ENCODE measurements around the gene STAMBP.
A peak's percentile ranks its signal among the peaks of the same experiment; 100 is the strongest.

Gene STAMBP

GRCh38 chr2:73836141-73836943 lies 7.6 kb downstream of the STAMBP start:
- H3K27ac ChIP-seq (ENCODE audit: low read depth in 2 of 2, low read length in 2 of 2): peak overlapping the region in 1 of 2 donors; percentile 39
- H3K9ac ChIP-seq (ENCODE audit: low read depth in 1 of 2, low read length in 2 of 2): no peak overlapping the region
- H3K36me3 ChIP-seq (ENCODE audit: control insufficient read depth in 2 of 2, insufficient read depth in 2 of 2, low read length in 2 of 2): peaks cover 18 to 30% of the 10 kb centered on the region in 2 donors
- peaks cover 0 to 7% of the 10 kb centered on the region in 2 donors for H3K4me1 ChIP-seq (ENCODE audit: control insufficient read depth in 2 of 2, insufficient read depth in 2 of 2, low read length in 2 of 2)
- H3K27me3 ChIP-seq (ENCODE audit: control insufficient read depth in 2 of 2, insufficient read depth in 2 of 2, low read length in 2 of 2): no peaks in the 10 kb centered on the region
- no peaks in the 10 kb centered on the region for H3K9me3 ChIP-seq (ENCODE audit: control insufficient read depth in 2 of 2, low read length in 2 of 2)
- no peak overlapping the region for H3K4me3 ChIP-seq (ENCODE audit: low read length in 2 of 2)

- H3K27me3 ChIP-seq (ENCODE audit: control insufficient read depth in 2 of 2, insufficient read depth in 2 of 2, low read length in 2 of 2): no peaks in the 10 kb centered on the region
- no peak overlapping the region for H3K9ac ChIP-seq (ENCODE audit: low read depth in 1 of 2, low read length in 2 of 2)
- H3K4me1 ChIP-seq (ENCODE audit: control insufficient read depth in 2 of 2, insufficient read depth in 2 of 2, low read length in 2 of 2): peaks cover 3 to 19% of the 10 kb centered on the region in 2 donors
- peak overlapping the region; percentile 32 to 61 for H3K27ac ChIP-seq (ENCODE audit: low read depth in 2 of 2, low read length in 2 of 2)
- H3K9me3 ChIP-seq (ENCODE audit: control insufficient read depth in 2 of 2, low read length in 2 of 2): no peaks in the 10 kb centered on the region
- H3K4me3 ChIP-seq (ENCODE audit: low read length in 2 of 2): no peak overlapping the region
- peaks cover 8 to 25% of the 10 kb centered on the region in 2 donors for H3K36me3 ChIP-seq (ENCODE audit: control insufficient read depth in 2 of 2, insufficient read depth in 2 of 2, low read length in 2 of 2)
These were observed 9.3 kb downstream of the STAMBP start for GRCh38 chr2:73837847-73838585.

GRCh38 chr2:73838889-73839534 lies 10.3 kb downstream of the STAMBP start:
- Histone ChIP-seq H3K36me3 (ENCODE audit: control insufficient read depth in 2 of 2, insufficient read depth in 2 of 2, low read length in 2 of 2) (peaks cover 4 to 18% of the 10 kb centered on the region in 2 donors), H3K27ac (ENCODE audit: low read depth in 2 of 2, low read length in 2 of 2) (peak overlapping the region; percentile 32 to 61)

GRCh38 chr2:73839653-73840411 lies 11.1 kb downstream of the STAMBP start:
- peaks cover 6 to 23% of the 10 kb centered on the region in 2 donors for H3K36me3 ChIP-seq (ENCODE audit: control insufficient read depth in 2 of 2, insufficient read depth in 2 of 2, low read length in 2 of 2)
- no peak overlapping the region for H3K4me3 ChIP-seq (ENCODE audit: low read length in 2 of 2)
- no peaks in the 10 kb centered on the region for H3K9me3 ChIP-seq (ENCODE audit: control insufficient read depth in 2 of 2, low read length in 2 of 2)
- H3K27ac ChIP-seq (ENCODE audit: low read depth in 2 of 2, low read length in 2 of 2): peak overlapping the region; percentile 32 to 61
- peaks cover 3 to 19% of the 10 kb centered on the region in 2 donors for H3K4me1 ChIP-seq (ENCODE audit: control insufficient read depth in 2 of 2, insufficient read depth in 2 of 2, low read length in 2 of 2)
- no peak overlapping the region for H3K9ac ChIP-seq (ENCODE audit: low read depth in 1 of 2, low read length in 2 of 2)
- H3K27me3 ChIP-seq (ENCODE audit: control insufficient read depth in 2 of 2, insufficient read depth in 2 of 2, low read length in 2 of 2): no peaks in the 10 kb centered on the region

More at GRCh38 chr2:73838889-73839534, 10.3 kb downstream of the STAMBP start:
- Histone ChIP-seq H3K4me3 (ENCODE audit: low read length in 2 of 2) (no peak overlapping the region), H3K4me1 (ENCODE audit: control insufficient read depth in 2 of 2, insufficient read depth in 2 of 2, low read length in 2 of 2) (peaks cover 3 to 19% of the 10 kb centered on the region in 2 donors), H3K9ac (ENCODE audit: low read depth in 1 of 2, low read length in 2 of 2) (no peak overlapping the region), H3K27me3 (ENCODE audit: control insufficient read depth in 2 of 2, insufficient read depth in 2 of 2, low read length in 2 of 2) (no peaks in the 10 kb centered on the region), H3K9me3 (ENCODE audit: control insufficient read depth in 2 of 2, low read length in 2 of 2) (no peaks in the 10 kb centered on the region)

GRCh38 chr2:73841912-73842738 lies 13.4 kb downstream of the STAMBP start:
- Histone ChIP-seq H3K4me3 (ENCODE audit: low read length in 2 of 2) (peak overlapping the region in 1 of 2 donors; percentile 27), H3K27ac (ENCODE audit: low read depth in 2 of 2, low read length in 2 of 2) (peak overlapping the region; percentile 10 to 52), H3K9ac (ENCODE audit: low read depth in 1 of 2, low read length in 2 of 2) (peak overlapping the region in 1 of 2 donors; percentile 6), H3K36me3 (ENCODE audit: control insufficient read depth in 2 of 2, insufficient read depth in 2 of 2, low read length in 2 of 2) (peaks cover 17 to 26% of the 10 kb centered on the region in 2 donors), H3K9me3 (ENCODE audit: control insufficient read depth in 2 of 2, low read length in 2 of 2) (no peaks in the 10 kb centered on the region), H3K27me3 (ENCODE audit: control insufficient read depth in 2 of 2, insufficient read depth in 2 of 2, low read length in 2 of 2) (no peaks in the 10 kb centered on the region), H3K4me1 (ENCODE audit: control insufficient read depth in 2 of 2, insufficient read depth in 2 of 2, low read length in 2 of 2) (peaks cover 3 to 19% of the 10 kb centered on the region in 2 donors)

GRCh38 chr2:73842739-73843019 lies 13.9 kb downstream of the STAMBP start:
- Histone ChIP-seq H3K4me1 (ENCODE audit: control insufficient read depth in 2 of 2, insufficient read depth in 2 of 2, low read length in 2 of 2) (peaks cover 3 to 17% of the 10 kb centered on the region in 2 donors), H3K36me3 (ENCODE audit: control insufficient read depth in 2 of 2, insufficient read depth in 2 of 2, low read length in 2 of 2) (peaks cover 23 to 31% of the 10 kb centered on the region in 2 donors), H3K4me3 (ENCODE audit: low read length in 2 of 2) (no peak overlapping the region), H3K9me3 (ENCODE audit: control insufficient read depth in 2 of 2, low read length in 2 of 2) (no peaks in the 10 kb centered on the region), H3K9ac (ENCODE audit: low read depth in 1 of 2, low read length in 2 of 2) (no peak overlapping the region), H3K27me3 (ENCODE audit: control insufficient read depth in 2 of 2, insufficient read depth in 2 of 2, low read length in 2 of 2) (no peaks in the 10 kb centered on the region), H3K27ac (ENCODE audit: low read depth in 2 of 2, low read length in 2 of 2) (peak overlapping the region; percentile 10 to 11)

GRCh38 chr2:73844087-73844486 lies 15.3 kb downstream of the STAMBP start:
- H3K4me1 ChIP-seq (ENCODE audit: control insufficient read depth in 2 of 2, insufficient read depth in 2 of 2, low read length in 2 of 2): peaks cover 3 to 11% of the 10 kb centered on the region in 2 donors
- no peaks in the 10 kb centered on the region for H3K27me3 ChIP-seq (ENCODE audit: control insufficient read depth in 2 of 2, insufficient read depth in 2 of 2, low read length in 2 of 2)
- no peak overlapping the region for H3K4me3 ChIP-seq (ENCODE audit: low read length in 2 of 2)
- peaks cover 29 to 37% of the 10 kb centered on the region in 2 donors for H3K36me3 ChIP-seq (ENCODE audit: control insufficient read depth in 2 of 2, insufficient read depth in 2 of 2, low read length in 2 of 2)
- no peak overlapping the region for H3K27ac ChIP-seq (ENCODE audit: low read depth in 2 of 2, low read length in 2 of 2)
- no peaks in the 10 kb centered on the region for H3K9me3 ChIP-seq (ENCODE audit: control insufficient read depth in 2 of 2, low read length in 2 of 2)
- H3K9ac ChIP-seq (ENCODE audit: low read depth in 1 of 2, low read length in 2 of 2): no peak overlapping the region

- Histone ChIP-seq H3K36me3 (ENCODE audit: control insufficient read depth in 2 of 2, insufficient read depth in 2 of 2, low read length in 2 of 2) (peaks cover 55 to 61% of the 10 kb centered on the region in 2 donors), H3K4me3 (ENCODE audit: low read length in 2 of 2) (no peak overlapping the region)
These were observed 21.2 kb downstream of the STAMBP start for GRCh38 chr2:73850009-73850408.

GRCh38 chr2:73851274-73851673 lies 22.5 kb downstream of the STAMBP start:
- Histone ChIP-seq H3K4me3 (ENCODE audit: low read length in 2 of 2) (no peak overlapping the region), H3K27ac (ENCODE audit: low read depth in 2 of 2, low read length in 2 of 2) (no peak overlapping the region), H3K27me3 (ENCODE audit: control insufficient read depth in 2 of 2, insufficient read depth in 2 of 2, low read length in 2 of 2) (no peaks in the 10 kb centered on the region), H3K4me1 (ENCODE audit: control insufficient read depth in 2 of 2, insufficient read depth in 2 of 2, low read length in 2 of 2) (no peaks in the 10 kb centered on the region), H3K9ac (ENCODE audit: low read depth in 1 of 2, low read length in 2 of 2) (no peak overlapping the region), H3K9me3 (ENCODE audit: control insufficient read depth in 2 of 2, low read length in 2 of 2) (no peaks in the 10 kb centered on the region), H3K36me3 (ENCODE audit: control insufficient read depth in 2 of 2, insufficient read depth in 2 of 2, low read length in 2 of 2) (peaks cover 61 to 64% of the 10 kb centered on the region in 2 donors)

More at GRCh38 chr2:73850009-73850408, 21.2 kb downstream of the STAMBP start:
- H3K4me1 ChIP-seq (ENCODE audit: control insufficient read depth in 2 of 2, insufficient read depth in 2 of 2, low read length in 2 of 2): no peaks in the 10 kb centered on the region
- no peak overlapping the region for H3K9ac ChIP-seq (ENCODE audit: low read depth in 1 of 2, low read length in 2 of 2)
- H3K27ac ChIP-seq (ENCODE audit: low read depth in 2 of 2, low read length in 2 of 2): no peak overlapping the region
- H3K9me3 ChIP-seq (ENCODE audit: control insufficient read depth in 2 of 2, low read length in 2 of 2): no peaks in the 10 kb centered on the region
- no peaks in the 10 kb centered on the region for H3K27me3 ChIP-seq (ENCODE audit: control insufficient read depth in 2 of 2, insufficient read depth in 2 of 2, low read length in 2 of 2)
